ENCODE measurements around the gene ATG7.

ATG7 gene

GRCh38 chr3:11271986-11272904 is at the start of gene ATG7:
Gene ATG7 (plus strand): TSS chr3:11272397. CDS start chr3:11298696, 26,299 bp downstream.
- in situ Hi-C loops (cut with MboI; ENCODE audit: low sequenced_read_pairs, unreplicated experiment), result no loop called here
- peak; percentile 99 for DNase-seq (ENCODE audit: low spot score)
- TF ChIP-seq CTCF (IDR thresholded peaks at IDR 0.05; ENCODE audit: borderline replicate concordance, control extremely low read depth, extremely low read depth, insufficient read depth, missing control alignments), result no peak

GRCh38 chr3:11224010-11224409 is 48.2 kb upstream of the ATG7 start:
- in situ Hi-C loops (cut with MboI; ENCODE audit: low sequenced_read_pairs, unreplicated experiment), result no loop called here
- no peak for DNase-seq (ENCODE audit: low spot score)

GRCh38 chr3:11224870-11225229 is 47.3 kb upstream of the ATG7 start:
- DNase-seq (ENCODE audit: low spot score), result no peak
- in situ Hi-C loops (cut with MboI; ENCODE audit: low sequenced_read_pairs, unreplicated experiment), result no loop called here
- TF ChIP-seq CTCF (IDR thresholded peaks at IDR 0.05; ENCODE audit: borderline replicate concordance, control extremely low read depth, extremely low read depth, insufficient read depth, missing control alignments), result no peak

More at GRCh38 chr3:11224010-11224409, 48.2 kb upstream of the ATG7 start:
- no peak for TF ChIP-seq CTCF (IDR thresholded peaks at IDR 0.05; ENCODE audit: borderline replicate concordance, control extremely low read depth, extremely low read depth, insufficient read depth, missing control alignments)

GRCh38 chr3:11226042-11226370 is 46.2 kb upstream of the ATG7 start:
- no peak for TF ChIP-seq CTCF (IDR thresholded peaks at IDR 0.05; ENCODE audit: borderline replicate concordance, control extremely low read depth, extremely low read depth, insufficient read depth, missing control alignments)
- in situ Hi-C loops (cut with MboI; ENCODE audit: low sequenced_read_pairs, unreplicated experiment), result no loop called here
- no peak for DNase-seq (ENCODE audit: low spot score)

- in situ Hi-C loops (cut with MboI; ENCODE audit: low sequenced_read_pairs, unreplicated experiment), result no loop called here
- no peak for TF ChIP-seq CTCF (IDR thresholded peaks at IDR 0.05; ENCODE audit: borderline replicate concordance, control extremely low read depth, extremely low read depth, insufficient read depth, missing control alignments)
- no peak for DNase-seq (ENCODE audit: low spot score)
These were observed 44.2 kb upstream of the ATG7 start for GRCh38 chr3:11228041-11228440.

- in situ Hi-C loops (cut with MboI; ENCODE audit: low sequenced_read_pairs, unreplicated experiment), result loop anchor here (10.0 kb wide), 1 partner anchor 105 kb away; no protein-coding TSS in a partner anchor
- TF ChIP-seq CTCF (IDR thresholded peaks at IDR 0.05; ENCODE audit: borderline replicate concordance, control extremely low read depth, extremely low read depth, insufficient read depth, missing control alignments), result no peak
- no peak for DNase-seq (ENCODE audit: low spot score)
These were observed 42.1 kb upstream of the ATG7 start for GRCh38 chr3:11230125-11230524.

All from GM13976 (cell line).